GM18508 (cell line): Measurements from ENCODE around the gene TTLL7.
"Not testable (repeated sequence)": the region's sequence is repeated elsewhere in the genome, so short reads cannot be mapped to it uniquely, and the experiment has no call there.

Source experiments
- ATAC-seq: cut with Tn5 transposase; IDR thresholded peaks from one replicate; pipeline ENCODE4 v1.9.1; 2021; ENCODE audit warnings: moderate number of reproducible peaks; ENCODE audit not compliant: insufficient read depth, unreplicated experiment

TTLL7 gene

DNA sequence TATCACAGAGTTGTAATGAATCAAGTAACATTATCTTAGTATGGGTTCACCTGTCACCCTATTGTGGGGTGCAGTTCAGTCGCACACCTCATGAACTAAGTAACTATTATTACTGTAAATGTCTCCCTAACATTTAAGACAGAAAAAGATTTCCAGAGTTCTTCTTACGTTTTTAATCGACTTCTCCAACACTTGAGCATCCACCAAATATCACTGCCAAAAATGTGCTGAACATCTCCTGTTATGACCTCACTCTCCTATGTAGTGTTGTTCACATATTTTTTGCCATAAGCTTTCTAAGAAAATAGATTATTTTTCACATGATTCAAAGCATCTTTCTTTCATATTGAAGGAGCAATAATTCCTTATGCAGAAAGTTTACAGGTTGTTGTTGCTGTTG lies 1.3 kb downstream of the TTLL7 start:
- ATAC-seq = no peak

GRCh38 chr1:83996621-83997020 lies 2.3 kb downstream of the TTLL7 start:
- no peak for ATAC-seq

GRCh38 chr1:83996191-83996590 lies 2.7 kb downstream of the TTLL7 start:
- no peak for ATAC-seq

DNA sequence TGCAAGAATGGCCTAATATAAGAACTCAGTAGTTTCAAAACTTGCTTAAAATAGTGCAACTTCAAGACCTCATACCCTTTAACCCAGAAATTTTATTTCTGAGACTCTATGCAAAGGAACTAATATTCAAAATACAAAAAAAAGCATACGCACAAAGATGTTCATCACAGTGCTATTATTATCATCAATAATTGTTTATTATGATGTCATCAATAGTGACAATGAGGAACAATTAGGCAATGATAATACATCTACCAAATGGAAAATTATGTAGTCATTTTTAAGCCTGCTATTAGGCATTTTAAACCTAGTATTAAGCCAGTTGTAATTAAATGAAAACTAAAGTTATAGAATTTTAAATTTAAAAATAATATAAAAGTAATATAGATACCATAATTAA lies 3.3 kb downstream of the TTLL7 start:
- ATAC-seq = no peak

GRCh38 chr1:83994111-83994510 lies 4.8 kb downstream of the TTLL7 start:
- ATAC-seq = no peak

DNA sequence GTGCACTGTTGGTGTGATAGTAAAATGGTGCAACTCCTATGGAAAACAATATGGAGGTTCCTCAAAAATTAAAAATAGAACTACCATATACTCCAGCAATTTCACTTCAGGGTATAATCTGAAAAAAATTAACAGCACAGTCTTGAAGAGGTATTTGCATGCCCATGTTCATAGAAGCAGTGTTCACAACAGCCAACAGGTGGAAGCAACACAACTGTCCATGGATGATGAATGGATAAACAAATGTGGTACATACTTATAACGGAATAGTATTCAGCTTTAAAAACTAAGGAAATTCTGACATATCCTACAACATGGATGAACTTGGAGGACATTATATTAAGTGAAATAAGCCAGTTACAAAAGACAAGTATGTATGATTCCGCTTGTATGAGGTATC lies 8.2 kb downstream of the TTLL7 start:
- ATAC-seq = no peak

DNA sequence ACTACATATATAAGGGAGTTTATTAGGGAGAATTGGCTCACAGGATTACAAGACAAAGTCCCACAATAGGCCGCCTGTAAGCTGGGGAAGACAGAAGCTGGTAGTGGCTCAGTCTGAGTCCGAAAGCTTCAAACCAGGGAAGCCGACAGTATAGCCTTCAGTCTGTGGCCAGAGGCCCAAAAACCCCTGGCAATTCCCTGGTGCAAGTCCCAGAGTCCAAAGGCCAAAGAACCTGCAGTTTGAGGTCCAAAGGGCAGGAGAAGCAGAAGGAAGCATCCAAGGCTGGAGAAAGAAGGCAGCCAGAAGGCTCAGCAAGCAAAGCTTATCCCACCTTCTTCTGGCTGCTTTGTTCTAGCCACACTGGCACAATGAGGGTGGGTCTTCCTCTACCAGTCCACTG lies 13.9 kb downstream of the TTLL7 start:
- no peak for ATAC-seq

DNA sequence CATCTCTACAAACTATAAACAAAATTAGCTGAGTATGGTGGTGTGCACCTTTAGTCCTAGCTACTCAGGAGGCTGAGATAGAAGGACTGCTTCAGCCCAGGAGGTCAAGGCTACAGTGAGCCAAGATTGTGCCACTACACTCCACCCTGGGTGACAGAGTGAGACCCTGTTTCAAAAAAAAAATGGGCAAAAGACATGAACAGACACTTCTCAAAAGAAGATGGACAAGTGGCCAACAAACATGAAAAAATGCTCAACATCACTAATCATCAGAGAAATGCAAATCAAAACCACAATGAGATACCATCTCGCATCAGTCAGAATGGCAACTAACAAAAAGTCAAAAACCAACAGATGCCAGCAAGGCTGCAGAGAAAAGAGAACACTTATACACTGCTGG lies 15.0 kb downstream of the TTLL7 start:
- not testable (repeated sequence) for ATAC-seq

DNA sequence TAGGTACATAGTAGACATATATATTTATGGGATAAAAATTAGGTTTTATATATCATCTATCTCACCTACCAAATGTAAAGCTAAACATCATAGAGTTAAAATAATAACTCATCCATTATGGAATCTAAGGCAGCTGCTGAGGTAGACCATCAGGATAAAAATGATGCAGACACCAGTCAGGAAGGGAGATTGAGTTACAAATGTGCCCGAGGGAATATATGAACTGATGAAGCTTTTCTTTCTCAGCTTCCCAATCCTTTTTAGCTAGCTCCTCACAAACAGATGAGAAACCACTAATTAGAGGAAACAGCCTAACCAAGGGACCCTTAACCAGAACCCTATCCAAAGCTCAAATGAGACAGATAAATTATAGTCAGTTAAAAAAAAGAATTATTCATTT lies 20.9 kb downstream of the TTLL7 start:
- ATAC-seq = no peak

GRCh38 chr1:83976920-83977319 lies 22.0 kb downstream of the TTLL7 start:
- ATAC-seq = no peak

DNA sequence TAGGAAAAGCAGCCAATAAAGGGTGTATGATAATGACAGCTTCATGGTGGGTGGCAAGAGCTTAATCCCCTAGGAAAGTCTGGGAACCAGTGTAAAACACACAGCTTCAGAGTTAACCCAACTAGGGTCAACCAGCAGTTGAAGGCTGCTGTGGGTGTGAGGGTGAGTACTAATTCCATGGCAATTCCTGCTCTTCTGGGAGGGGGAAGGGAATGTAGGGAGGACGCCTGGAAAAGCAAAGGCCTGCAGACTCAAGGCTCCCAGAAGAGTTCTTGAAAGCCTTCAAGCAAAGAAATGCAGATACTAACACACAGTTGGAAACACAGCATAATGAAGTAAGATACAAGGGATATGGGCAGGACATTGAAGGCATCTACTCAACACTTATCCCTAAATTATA lies 28.1 kb downstream of the TTLL7 start:
- ATAC-seq = no peak

DNA sequence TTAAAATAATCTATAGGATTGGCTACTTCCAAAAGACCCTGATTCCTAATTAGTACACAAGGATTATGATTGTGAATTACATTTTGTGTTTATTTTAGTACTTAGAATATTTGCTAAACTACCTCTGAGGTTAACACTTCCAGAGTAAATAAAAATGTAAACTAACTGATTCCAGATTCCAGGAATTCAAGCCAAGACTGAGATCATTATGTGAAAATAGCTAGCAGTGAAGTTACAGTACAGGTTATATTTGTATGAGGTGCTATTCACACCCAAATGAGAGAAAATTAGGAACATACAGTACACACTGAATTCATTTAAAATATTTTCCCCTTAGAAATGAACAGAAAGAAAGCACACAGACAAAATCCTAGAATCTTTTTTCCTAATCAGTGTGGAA lies 28.8 kb downstream of the TTLL7 start:
- ATAC-seq = no peak

GRCh38 chr1:83967336-83967735 lies 31.6 kb downstream of the TTLL7 start:
- no peak for ATAC-seq

- no peak for ATAC-seq
These were observed 34.8 kb downstream of the TTLL7 start for GRCh38 chr1:83964153-83964552.

- no peak for ATAC-seq
These were observed 37.2 kb downstream of the TTLL7 start for GRCh38 chr1:83961571-83962295.

DNA sequence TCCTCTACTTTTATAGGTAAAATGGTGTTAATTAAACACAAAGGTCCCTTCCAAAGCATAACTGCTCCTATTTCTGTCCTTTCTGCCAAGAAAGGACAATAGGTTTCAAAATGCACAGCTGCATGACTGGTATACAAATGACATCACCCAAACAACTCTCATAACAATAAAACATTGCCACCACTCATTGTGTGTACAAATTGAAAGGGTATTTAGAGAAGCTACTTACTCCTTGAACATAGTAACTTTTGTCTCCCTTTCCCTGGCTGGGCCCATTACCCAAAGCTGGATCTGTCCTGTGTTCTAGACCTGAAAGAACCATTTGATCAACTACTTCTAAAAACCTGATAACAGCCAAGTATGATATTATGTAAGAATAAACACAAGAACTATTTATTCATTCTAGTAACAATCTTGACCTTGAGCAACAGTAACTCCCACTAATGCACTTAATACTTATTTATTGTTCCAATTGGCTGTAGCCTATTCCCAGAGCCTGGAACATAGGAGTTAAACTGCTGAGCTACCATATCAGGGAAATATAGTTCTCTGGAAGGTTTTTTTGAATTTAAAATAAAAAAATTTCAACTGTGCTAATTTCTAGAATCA lies 38.2 kb downstream of the TTLL7 start:
- ATAC-seq = no peak

- no peak for ATAC-seq
These were observed 39.0 kb downstream of the TTLL7 start for GRCh38 chr1:83959824-83960498.

GRCh38 chr1:83958704-83959103 lies 40.2 kb downstream of the TTLL7 start:
- ATAC-seq = no peak

DNA sequence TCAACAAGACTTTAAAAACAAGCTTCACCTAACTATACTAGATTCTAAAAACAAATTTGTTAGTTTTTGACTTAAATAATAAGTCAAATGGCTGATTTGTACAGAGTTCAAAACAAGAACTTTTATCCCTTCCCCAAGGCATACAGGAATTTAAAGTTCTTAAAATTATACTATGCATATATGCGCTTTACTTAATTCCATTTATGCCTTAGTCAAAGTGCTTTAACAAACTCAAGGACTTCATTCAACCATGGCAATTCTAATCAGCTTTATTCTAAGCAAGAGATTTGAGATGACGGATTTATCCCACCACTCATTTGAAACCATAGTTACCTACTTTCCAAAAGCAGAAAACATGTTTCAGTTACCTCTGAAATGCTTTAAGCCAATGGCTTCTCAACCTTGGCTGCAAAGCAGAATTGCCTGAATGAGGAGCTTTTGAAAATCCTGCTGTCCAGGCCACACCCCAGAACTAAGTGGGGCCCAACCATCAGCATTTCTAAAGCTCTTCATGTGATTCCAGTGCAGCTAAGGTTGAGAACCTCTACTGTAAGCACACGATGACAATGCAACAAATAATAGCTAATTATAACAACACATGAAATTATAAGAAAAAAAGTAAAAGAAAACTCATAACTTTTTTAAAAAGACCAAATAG lies 44.6 kb downstream of the TTLL7 start:
- ATAC-seq = no peak

- no peak for ATAC-seq
These were observed 48.7 kb downstream of the TTLL7 start for GRCh38 chr1:83950106-83950661.

GRCh38 chr1:83942914-83943313 lies 56.0 kb downstream of the TTLL7 start:
- ATAC-seq = no peak
